ENCODE results near the gene KLHL29. TPM values are rescaled to one million over a fixed set of nuclear protein-coding genes. Genes with fewer than 3 reads are reported as not detected.

KLHL29 gene
- total RNA-seq, 1 experiment from 2014 or later: 16.7 TPM

GRCh38 chr2:23518481-23519333 lies 133.7 kb downstream of the KLHL29 start:
- CTCF ChIA-PET: interaction anchor here (0.6 kb wide), 1 partner anchor 112 kb away, joined by 3 read pairs; no protein-coding TSS in a partner anchor
- H3K36me3 ChIP-seq (ENCODE audit: control insufficient read depth in 1 of 2, insufficient read depth in 2 of 2, low read length in 2 of 2): no peaks in the 10 kb centered on the region
- DNase-seq (ENCODE audit: low read depth, low spot score) (no peak), ATAC-seq (no peak)
- H4K20me1 ChIP-seq (ENCODE audit: insufficient read depth): no peaks in the 10 kb centered on the region
- no peak overlapping the region for H3K4me2 ChIP-seq (ENCODE audit: low read length)
- H3K79me2 ChIP-seq (ENCODE audit: insufficient read depth, low read length): no peaks in the 10 kb centered on the region
- no peak overlapping the region for H3K9ac ChIP-seq (ENCODE audit: low read length)
- intact Hi-C loops (cut with micrococcal nuclease): no loop called here
- H3K9me3 ChIP-seq (ENCODE audit: control insufficient read depth in 1 of 2, insufficient read depth in 1 of 2, low read depth in 1 of 2, low read length in 2 of 2): no peaks in the 10 kb centered on the region
- TF ChIP-seq SP1 (IDR thresholded peaks at IDR 0.05; ENCODE audit: low read depth): no peak
- TF ChIP-seq TCF7L2 (IDR thresholded peaks at IDR 0.05; ENCODE audit: borderline replicate concordance, extremely low read depth, insufficient read depth, insufficient read length): no peak
- TF ChIP-seq YY1 (IDR thresholded peaks at IDR 0.05; ENCODE audit: extremely low read depth, insufficient replicate concordance, low read depth, low read length): no peak
- no peak for TF ChIP-seq ELF1 (IDR thresholded peaks at IDR 0.05; ENCODE audit: borderline replicate concordance, low read depth)
- no peak for TF ChIP-seq CBX3 (IDR thresholded peaks at IDR 0.05; ENCODE audit: low read depth)
- no peak for TF ChIP-seq ZNF274 (IDR thresholded peaks at IDR 0.05; ENCODE audit: low read depth, low read length)
- no peak for TF ChIP-seq REST (IDR thresholded peaks at IDR 0.05; ENCODE audit: low read depth)
- no peak for TF ChIP-seq POLR2A (IDR thresholded peaks at IDR 0.05; ENCODE audit: borderline replicate concordance, extremely low read depth, insufficient read depth, insufficient read length)
- no peak for TF ChIP-seq CEBPB (IDR thresholded peaks at IDR 0.05; ENCODE audit: low read depth)
- TF ChIP-seq EZH2 (IDR thresholded peaks at IDR 0.05): no peak
- TF ChIP-seq RAD21 (IDR thresholded peaks at IDR 0.05; ENCODE audit: low read depth): no peak
- TF ChIP-seq FOSL1 (IDR thresholded peaks at IDR 0.05; ENCODE audit: low read depth): no peak
- no peak for TF ChIP-seq ZFX (IDR thresholded peaks at IDR 0.05)
- TF ChIP-seq MAX (IDR thresholded peaks at IDR 0.05): no peak
- TF ChIP-seq CTCF (IDR thresholded peaks at IDR 0.05 in 2 of 3, conservative IDR thresholded peaks at IDR 0.05 in 1 of 3; ENCODE audit: borderline replicate concordance in 1 of 3, insufficient read depth in 1 of 3, low read depth in 2 of 3, low read length in 2 of 3): no peak
- no peak for TF ChIP-seq SRF (IDR thresholded peaks at IDR 0.05; ENCODE audit: low read depth)
- TF ChIP-seq ATF3 (IDR thresholded peaks at IDR 0.05): no peak
- no peak for TF ChIP-seq JUND (IDR thresholded peaks at IDR 0.05)
- no peak overlapping the region for H3K4me3 ChIP-seq (replicated peaks in 1 of 2; ENCODE audit: low read depth in 1 of 2, low read length in 2 of 2)
- H3K27me3 ChIP-seq (ENCODE audit: insufficient read depth, low read length): no peaks in the 10 kb centered on the region
- POLR2A ChIA-PET: no interaction called here
- no peak overlapping the region for H3K27ac ChIP-seq (ENCODE audit: low read depth, low read length)
- H3K9me2 ChIP-seq (ENCODE audit: insufficient read depth): no peaks in the 10 kb centered on the region
- peaks cover 0 to 11% of the 10 kb centered on the region in 2 experiments; a peak in 3 of 4 replicates for H3K4me1 ChIP-seq (ENCODE audit: control insufficient read depth in 1 of 2, insufficient read depth in 2 of 2, low read length in 2 of 2)
- RAD21 ChIA-PET (ENCODE audit: low non-redundant PET in 1 of 2, low total read pairs in 2 of 2, uncharacterized antibody in 2 of 2, unreplicated experiment in 2 of 2): no interaction called here
- no peak overlapping the region for H2AFZ ChIP-seq (ENCODE audit: low read depth, low read length, poor library complexity, severe bottlenecking)
- no TSS peak for BruUV-seq (replicated peaks)
